ENCODE results near the gene DGKG. TPM values are rescaled to one million over a fixed set of nuclear protein-coding genes. Genes with fewer than 3 reads are reported as not detected.

The DGKG gene
- total RNA-seq, 3 donors from 2014 or later (not counting 1 experiment from before 2014, with no cell fraction given): 0.25 to 1.6 (median 0.63) TPM

DNA sequence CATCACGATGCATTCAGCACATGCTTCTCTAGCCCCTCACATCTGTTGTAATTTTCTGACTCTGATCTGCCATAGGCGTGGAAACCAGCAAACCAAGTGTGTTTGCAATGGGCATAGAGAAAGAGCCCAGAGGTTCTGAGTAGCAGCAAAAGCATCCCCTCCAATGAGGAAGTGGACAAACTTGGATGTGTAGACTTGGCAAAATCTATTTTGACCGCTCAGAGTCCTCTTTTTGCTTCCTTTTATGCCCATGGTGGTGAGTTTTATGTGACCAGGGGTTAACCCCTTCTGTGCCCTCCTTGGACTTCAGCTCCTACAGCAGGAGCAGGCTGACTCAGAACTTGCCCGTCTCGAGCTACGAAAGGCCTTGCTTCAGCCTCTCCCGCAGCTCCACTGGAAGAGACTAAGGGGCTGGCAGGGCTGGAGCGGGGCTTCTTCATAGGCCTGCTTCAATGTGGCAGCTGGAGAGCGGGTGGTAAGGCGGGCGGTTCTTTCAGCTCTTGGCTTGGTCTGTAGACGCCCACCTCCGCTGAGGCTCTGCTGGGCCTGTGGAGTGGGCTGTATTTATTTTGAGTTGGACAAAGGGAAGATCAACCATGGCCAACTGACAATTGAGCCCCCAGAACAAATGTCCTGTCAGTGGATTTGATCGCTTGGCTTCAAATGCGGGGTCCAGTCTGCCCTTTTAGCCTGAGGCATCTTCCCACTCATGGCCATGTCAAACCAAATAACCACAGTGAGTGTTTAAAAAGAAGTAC lies 246.6 kb downstream of the DGKG start:
- Mint-ChIP-seq H3K9me3 (no peaks in the 10 kb centered on the region), H3K4me1 (peaks cover 8% of the 10 kb centered on the region in 2 donors), H3K36me3 (no peaks in the 10 kb centered on the region), H3K27ac (no peak overlapping the region), H3K27me3 (ENCODE audit: low read depth in 2 of 2) (peaks cover 57 to 92% of the 10 kb centered on the region in 2 donors), H3K4me3 (no peak overlapping the region)
- Histone ChIP-seq H3K27me3 (ENCODE audit: control insufficient read depth, insufficient read depth, low read length) (peaks cover 33% of the 10 kb centered on the region), H3K4me1 (ENCODE audit: control insufficient read depth, insufficient read depth, low read length) (peaks cover 7% of the 10 kb centered on the region), H3K27ac (ENCODE audit: low read length) (no peak overlapping the region), H3K9me3 (ENCODE audit: control insufficient read depth, insufficient read depth, low read length) (no peaks in the 10 kb centered on the region), H3K4me3 (ENCODE audit: low read length) (no peak overlapping the region), H3K36me3 (ENCODE audit: control insufficient read depth, insufficient read depth, low read length) (no peaks in the 10 kb centered on the region)
- ATAC-seq: no peak
- TF ChIP-seq, protein P1, sequence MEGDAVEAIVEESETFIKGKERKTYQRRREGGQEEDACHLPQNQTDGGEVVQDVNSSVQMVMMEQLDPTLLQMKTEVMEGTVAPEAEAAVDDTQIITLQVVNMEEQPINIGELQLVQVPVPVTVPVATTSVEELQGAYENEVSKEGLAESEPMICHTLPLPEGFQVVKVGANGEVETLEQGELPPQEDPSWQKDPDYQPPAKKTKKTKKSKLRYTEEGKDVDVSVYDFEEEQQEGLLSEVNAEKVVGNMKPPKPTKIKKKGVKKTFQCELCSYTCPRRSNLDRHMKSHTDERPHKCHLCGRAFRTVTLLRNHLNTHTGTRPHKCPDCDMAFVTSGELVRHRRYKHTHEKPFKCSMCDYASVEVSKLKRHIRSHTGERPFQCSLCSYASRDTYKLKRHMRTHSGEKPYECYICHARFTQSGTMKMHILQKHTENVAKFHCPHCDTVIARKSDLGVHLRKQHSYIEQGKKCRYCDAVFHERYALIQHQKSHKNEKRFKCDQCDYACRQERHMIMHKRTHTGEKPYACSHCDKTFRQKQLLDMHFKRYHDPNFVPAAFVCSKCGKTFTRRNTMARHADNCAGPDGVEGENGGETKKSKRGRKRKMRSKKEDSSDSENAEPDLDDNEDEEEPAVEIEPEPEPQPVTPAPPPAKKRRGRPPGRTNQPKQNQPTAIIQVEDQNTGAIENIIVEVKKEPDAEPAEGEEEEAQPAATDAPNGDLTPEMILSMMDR (IDR thresholded peaks at IDR 0.05): no peak
- intact Hi-C loops (cut with micrococcal nuclease): no loop called here
- no peak for DNase-seq
- WGBS (ENCODE audit: insufficient coverage): 88% methylated on average over 15 of the region's 15 CpGs

DNA sequence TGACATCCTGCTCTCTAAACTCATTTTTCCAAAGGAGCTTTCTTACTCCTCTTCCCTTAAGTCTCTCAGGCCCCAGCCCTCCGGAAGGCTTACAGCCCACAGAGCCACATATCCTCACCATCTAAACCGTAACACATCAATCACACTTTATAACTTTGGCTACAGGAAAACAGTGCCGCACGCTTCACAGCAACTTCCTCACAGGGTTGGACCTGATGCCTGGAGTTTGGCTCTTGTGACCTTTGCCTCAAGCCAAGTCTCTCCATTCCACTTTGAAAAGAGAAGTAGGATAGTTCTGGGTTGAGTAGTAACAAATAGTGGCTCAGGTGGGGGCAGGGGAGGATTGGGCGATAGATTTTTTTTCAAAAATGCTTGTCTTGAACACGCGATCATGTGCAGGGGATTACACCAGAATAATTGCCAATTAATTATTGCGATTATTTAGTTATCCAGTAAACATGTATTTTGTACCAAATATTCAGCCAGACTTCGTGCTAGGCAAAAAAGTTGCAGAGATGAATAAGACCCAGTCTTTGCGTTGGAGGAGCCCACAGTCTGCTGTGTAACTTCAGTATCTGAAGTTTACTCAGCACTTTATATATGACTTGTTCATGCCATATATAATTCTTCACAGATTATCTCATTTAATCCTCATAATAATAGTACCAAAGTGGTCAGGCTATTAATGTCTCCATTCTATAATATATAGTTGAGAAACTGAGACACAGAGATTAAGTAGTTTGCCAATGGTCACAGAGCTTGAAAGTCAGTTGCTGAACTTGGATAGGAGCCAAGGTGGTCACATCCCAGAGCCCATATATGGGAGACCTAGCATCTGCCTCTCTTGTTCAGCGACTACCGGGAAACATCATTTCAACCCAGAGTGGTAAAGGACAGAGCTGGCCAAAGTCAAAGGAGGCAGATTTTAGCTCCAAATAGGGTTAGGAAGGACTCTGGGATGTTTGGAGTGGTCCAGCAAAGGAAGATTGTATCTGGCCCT lies 250.8 kb downstream of the DGKG start:
- peak overlapping the region in 1 of 2 donors; percentile 92 for H3K27ac Mint-ChIP-seq
- H3K4me1 Mint-ChIP-seq: peaks cover 39 to 41% of the 10 kb centered on the region in 2 donors
- H3K9me3 Mint-ChIP-seq: no peaks in the 10 kb centered on the region
- no peak for ATAC-seq
- intact Hi-C loops (cut with micrococcal nuclease): no loop called here
- H3K27me3 Mint-ChIP-seq (ENCODE audit: low read depth in 2 of 2): peaks cover 61 to 67% of the 10 kb centered on the region in 2 donors
- Histone ChIP-seq H3K4me3 (ENCODE audit: low read length) (no peak overlapping the region), H3K4me1 (ENCODE audit: control insufficient read depth, insufficient read depth, low read length) (peaks cover 32% of the 10 kb centered on the region), H3K27ac (ENCODE audit: low read length) (no peak overlapping the region), H3K9me3 (ENCODE audit: control insufficient read depth, insufficient read depth, low read length) (no peaks in the 10 kb centered on the region), H3K36me3 (ENCODE audit: control insufficient read depth, insufficient read depth, low read length) (no peaks in the 10 kb centered on the region), H3K27me3 (ENCODE audit: control insufficient read depth, insufficient read depth, low read length) (peaks cover 54% of the 10 kb centered on the region)
- no peaks in the 10 kb centered on the region for H3K36me3 Mint-ChIP-seq
- peak overlapping the region; percentile 96 for H3K4me3 Mint-ChIP-seq
- TF ChIP-seq, protein P1 (IDR thresholded peaks at IDR 0.05): no peak
- peak in 1 of 2 donors; percentile 15 for DNase-seq
- WGBS (ENCODE audit: insufficient coverage): 33% methylated on average over 12 of the region's 12 CpGs

DNA sequence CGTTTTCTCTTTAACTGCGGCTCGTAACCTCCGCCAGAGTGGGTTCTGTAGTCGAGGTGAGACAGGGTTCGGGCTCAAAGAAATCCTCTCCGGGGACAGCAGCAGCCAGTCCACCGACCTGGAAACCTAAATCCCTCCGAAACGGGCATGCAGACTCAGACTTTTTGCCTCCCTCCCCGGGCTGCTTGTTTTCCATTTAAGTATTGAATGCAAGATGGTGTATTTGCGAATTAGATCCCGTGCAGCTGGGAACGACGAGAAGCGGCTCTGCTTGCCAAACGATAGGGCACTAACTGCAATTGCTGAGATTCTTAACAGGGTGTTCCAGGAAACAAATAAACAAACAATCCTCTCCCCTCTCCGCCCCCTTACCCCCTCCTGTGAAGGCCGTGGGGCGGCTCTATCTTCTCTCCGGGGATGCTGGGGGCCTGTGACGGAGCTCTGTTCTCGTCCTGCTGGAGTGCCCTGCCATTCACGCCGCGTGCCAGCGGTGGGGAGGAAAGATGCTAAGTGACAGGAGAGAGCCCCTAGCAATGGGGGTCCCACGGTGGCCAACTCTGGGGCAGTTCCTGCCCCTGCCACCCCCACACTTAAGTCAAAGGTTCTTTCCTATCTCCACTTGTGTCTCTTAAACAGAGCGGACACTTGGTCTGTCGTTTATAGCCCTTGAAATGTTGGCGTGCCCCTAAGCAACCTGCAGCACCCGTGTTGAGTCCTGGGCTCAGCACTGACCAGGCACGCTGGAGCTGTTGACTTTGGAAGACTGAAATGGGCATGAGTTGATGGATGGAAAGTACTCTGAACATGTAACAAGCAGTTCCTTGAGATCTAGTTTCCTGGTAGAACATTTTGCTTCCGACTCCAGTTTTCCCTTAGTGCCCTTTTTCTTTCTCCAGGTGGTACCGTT lies 251.9 kb downstream of the DGKG start:
- peaks cover 39 to 41% of the 10 kb centered on the region in 2 donors for H3K4me1 Mint-ChIP-seq

More for the DNA sequence above, 251.9 kb downstream of the DGKG start:
- intact Hi-C loops (cut with micrococcal nuclease): loop anchor here (1.0 to 5.0 kb wide), 6 partner anchors 75 to 1027 kb away; partner anchors contain the start of genes DNAJB11, RPL39L, SENP2 and ST6GAL1
- Mint-ChIP-seq H3K36me3 (no peaks in the 10 kb centered on the region), H3K4me3 (peak overlapping the region; percentile 96), H3K27ac (peak overlapping the region; percentile 88 to 92), H3K27me3 (ENCODE audit: low read depth in 2 of 2) (peaks cover 60 to 65% of the 10 kb centered on the region in 2 donors), H3K9me3 (no peaks in the 10 kb centered on the region)
- H3K4me3 ChIP-seq (ENCODE audit: low read length): peak overlapping the region; percentile 52
- peaks cover 32% of the 10 kb centered on the region for H3K4me1 ChIP-seq (ENCODE audit: control insufficient read depth, insufficient read depth, low read length)
- no peaks in the 10 kb centered on the region for H3K9me3 ChIP-seq (ENCODE audit: control insufficient read depth, insufficient read depth, low read length)
- H3K36me3 ChIP-seq (ENCODE audit: control insufficient read depth, insufficient read depth, low read length): no peaks in the 10 kb centered on the region
- H3K27me3 ChIP-seq (ENCODE audit: control insufficient read depth, insufficient read depth, low read length): peaks cover 55% of the 10 kb centered on the region
- TF ChIP-seq, protein P1 (IDR thresholded peaks at IDR 0.05): no peak
- ATAC-seq (no peak), DNase-seq (peak; percentile 22 to 33)
- no peak overlapping the region for H3K27ac ChIP-seq (ENCODE audit: low read length)
- WGBS (ENCODE audit: insufficient coverage): 13% methylated on average over 35 of the region's 35 CpGs
